ENCODE measurements around the gene RPS3. TPM values are rescaled to one million over a fixed set of nuclear protein-coding genes. Genes with fewer than 3 reads are reported as not detected.

The RPS3 gene
- total RNA-seq, 6 experiments from 2014 or later: 311 to 560 (median 447) TPM

- TF ChIP-seq, protein P1, sequence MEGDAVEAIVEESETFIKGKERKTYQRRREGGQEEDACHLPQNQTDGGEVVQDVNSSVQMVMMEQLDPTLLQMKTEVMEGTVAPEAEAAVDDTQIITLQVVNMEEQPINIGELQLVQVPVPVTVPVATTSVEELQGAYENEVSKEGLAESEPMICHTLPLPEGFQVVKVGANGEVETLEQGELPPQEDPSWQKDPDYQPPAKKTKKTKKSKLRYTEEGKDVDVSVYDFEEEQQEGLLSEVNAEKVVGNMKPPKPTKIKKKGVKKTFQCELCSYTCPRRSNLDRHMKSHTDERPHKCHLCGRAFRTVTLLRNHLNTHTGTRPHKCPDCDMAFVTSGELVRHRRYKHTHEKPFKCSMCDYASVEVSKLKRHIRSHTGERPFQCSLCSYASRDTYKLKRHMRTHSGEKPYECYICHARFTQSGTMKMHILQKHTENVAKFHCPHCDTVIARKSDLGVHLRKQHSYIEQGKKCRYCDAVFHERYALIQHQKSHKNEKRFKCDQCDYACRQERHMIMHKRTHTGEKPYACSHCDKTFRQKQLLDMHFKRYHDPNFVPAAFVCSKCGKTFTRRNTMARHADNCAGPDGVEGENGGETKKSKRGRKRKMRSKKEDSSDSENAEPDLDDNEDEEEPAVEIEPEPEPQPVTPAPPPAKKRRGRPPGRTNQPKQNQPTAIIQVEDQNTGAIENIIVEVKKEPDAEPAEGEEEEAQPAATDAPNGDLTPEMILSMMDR (IDR thresholded peaks at IDR 0.05): no peak
- TF ChIP-seq POLR2A (IDR thresholded peaks at IDR 0.05): no peak
- intact Hi-C loops (cut with DNase I): no loop called here
- no peak overlapping the region for H3K4me3 ChIP-seq
- DNase-seq (no peak), ATAC-seq (peak; percentile 77 to 93 (median 84))
- H3K27me3 ChIP-seq: no peaks in the 10 kb centered on the region
- WGBS (ENCODE audit: insufficient coverage, low coverage, low lambda C conversion rate, missing lambda C conversion rate): 27% methylated on average over 6 of the region's 8 CpGs
- no peaks in the 10 kb centered on the region for H3K36me3 ChIP-seq
- H3K27ac ChIP-seq: no peak overlapping the region
- H3K4me1 ChIP-seq: peaks cover 0 to 19% (median 5%) of the 10 kb centered on the region in 4 donors
- no peaks in the 10 kb centered on the region for H3K9me3 ChIP-seq
These were observed 27.1 kb upstream of the RPS3 start for GRCh38 chr11:75371949-75372876.

- Histone ChIP-seq H3K4me1 (peaks cover 0 to 24% (median 5%) of the 10 kb centered on the region in 4 donors), H3K9me3 (no peaks in the 10 kb centered on the region), H3K27me3 (no peaks in the 10 kb centered on the region), H3K36me3 (no peaks in the 10 kb centered on the region), H3K27ac (no peak overlapping the region), H3K4me3 (no peak overlapping the region)
- DNase-seq (no peak), ATAC-seq (no peak)
- 81% methylated on average over 7 of the region's 8 CpGs for WGBS (ENCODE audit: insufficient coverage, low coverage, low lambda C conversion rate, missing lambda C conversion rate)
- intact Hi-C loops (cut with DNase I): no loop called here
- no peak for TF ChIP-seq POLR2A (IDR thresholded peaks at IDR 0.05)
- TF ChIP-seq, protein P1 (IDR thresholded peaks at IDR 0.05): no peak
These were observed 26.1 kb upstream of the RPS3 start for GRCh38 chr11:75373201-75373600.

GRCh38 chr11:75374646-75375045, 24.7 kb upstream of the RPS3 start:
- TF ChIP-seq, protein P1 (IDR thresholded peaks at IDR 0.05): no peak
- no peak for TF ChIP-seq POLR2A (IDR thresholded peaks at IDR 0.05)
- Histone ChIP-seq H3K9me3 (no peaks in the 10 kb centered on the region), H3K27ac (no peak overlapping the region), H3K36me3 (no peaks in the 10 kb centered on the region), H3K4me3 (no peak overlapping the region), H3K4me1 (peaks cover 0 to 24% (median 5%) of the 10 kb centered on the region in 4 donors), H3K27me3 (no peaks in the 10 kb centered on the region)
- DNase-seq (no peak), ATAC-seq (no peak)
- 94% methylated on average over 3 of the region's 4 CpGs for WGBS (ENCODE audit: insufficient coverage, low coverage, low lambda C conversion rate, missing lambda C conversion rate)
- intact Hi-C loops (cut with DNase I): no loop called here

DNA sequence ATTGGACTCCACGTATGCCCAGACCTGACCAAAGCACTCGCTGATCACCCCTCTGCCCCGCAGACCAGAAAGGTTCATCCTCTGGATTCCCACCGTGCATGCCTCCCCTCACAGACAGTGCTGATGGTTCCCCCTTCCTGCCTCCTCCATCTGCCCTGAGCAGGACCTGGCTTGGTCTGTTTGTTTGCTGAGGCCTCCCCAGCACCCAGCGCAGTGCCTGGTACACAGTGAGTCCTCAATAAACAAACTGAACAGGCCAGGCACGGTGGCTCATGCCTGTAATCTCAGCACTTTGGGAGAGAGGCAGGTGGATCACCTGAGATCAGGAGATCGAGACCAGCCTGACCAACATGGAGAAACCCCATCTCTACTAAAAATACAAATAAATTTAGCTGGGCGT, 23.7 kb upstream of the RPS3 start:
- intact Hi-C loops (cut with DNase I): no loop called here
- DNase-seq: no peak
- ATAC-seq: peak in 1 of 4 donors; percentile 25
- no peak overlapping the region for H3K4me3 ChIP-seq
- no peak overlapping the region for H3K27ac ChIP-seq
- H3K27me3 ChIP-seq: no peaks in the 10 kb centered on the region
- H3K9me3 ChIP-seq: no peaks in the 10 kb centered on the region
- peaks cover 0 to 24% (median 5%) of the 10 kb centered on the region in 4 donors for H3K4me1 ChIP-seq
- H3K36me3 ChIP-seq: no peaks in the 10 kb centered on the region
- whole genome bisulfite sequencing (ENCODE audit: insufficient coverage, low coverage, low lambda C conversion rate, missing lambda C conversion rate): 78% methylated on average over 6 of the region's 8 CpGs
- TF ChIP-seq, protein P1 (IDR thresholded peaks at IDR 0.05): no peak
- no peak for TF ChIP-seq POLR2A (IDR thresholded peaks at IDR 0.05)

Measured in right lobe of liver (tissue), 6 donors.